ENCODE results near the gene AFAP1L2.

Gene AFAP1L2

DNA sequence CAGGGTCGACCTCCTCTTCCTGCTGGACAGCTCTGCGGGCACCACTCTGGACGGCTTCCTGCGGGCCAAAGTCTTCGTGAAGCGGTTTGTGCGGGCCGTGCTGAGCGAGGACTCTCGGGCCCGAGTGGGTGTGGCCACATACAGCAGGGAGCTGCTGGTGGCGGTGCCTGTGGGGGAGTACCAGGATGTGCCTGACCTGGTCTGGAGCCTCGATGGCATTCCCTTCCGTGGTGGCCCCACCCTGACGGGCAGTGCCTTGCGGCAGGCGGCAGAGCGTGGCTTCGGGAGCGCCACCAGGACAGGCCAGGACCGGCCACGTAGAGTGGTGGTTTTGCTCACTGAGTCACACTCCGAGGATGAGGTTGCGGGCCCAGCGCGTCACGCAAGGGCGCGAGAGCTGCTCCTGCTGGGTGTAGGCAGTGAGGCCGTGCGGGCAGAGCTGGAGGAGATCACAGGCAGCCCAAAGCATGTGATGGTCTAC is 118.3 kb downstream of the AFAP1L2 start:
- FAIRE-seq: no peak

DNA sequence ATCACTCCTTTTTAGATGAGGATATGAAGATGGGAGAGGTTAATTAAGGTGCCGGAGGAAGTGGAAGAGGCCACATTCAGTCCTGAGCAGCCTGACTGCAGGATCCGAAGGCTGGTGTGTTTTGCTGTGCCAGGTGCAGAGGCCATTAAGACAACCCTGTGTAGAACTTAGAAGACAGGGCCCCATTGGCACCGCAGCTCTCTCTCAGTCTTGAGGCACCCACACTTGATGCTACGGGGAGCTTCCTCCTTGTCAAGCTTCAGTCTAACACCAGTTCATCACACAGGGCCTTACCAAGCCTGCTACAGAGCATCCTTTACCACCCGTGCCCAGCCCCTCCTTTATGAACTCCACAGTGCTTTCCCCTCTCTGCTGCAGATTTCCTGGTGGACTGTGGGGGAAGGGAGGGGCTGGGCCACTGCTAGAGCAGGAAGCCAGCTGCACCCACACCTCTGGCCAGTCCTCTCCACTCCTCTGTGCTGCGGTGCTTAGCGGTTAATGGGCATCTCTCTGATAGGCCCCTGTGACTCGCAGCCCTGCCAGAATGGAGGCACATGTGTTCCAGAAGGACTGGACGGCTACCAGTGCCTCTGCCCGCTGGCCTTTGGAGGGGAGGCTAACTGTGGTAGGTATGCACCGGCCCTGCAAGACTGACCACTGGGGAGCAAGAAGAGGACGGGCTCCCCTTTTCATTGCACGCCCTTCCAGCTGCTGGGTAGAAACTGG is 119.8 kb downstream of the AFAP1L2 start:
- no peak for FAIRE-seq

DNA sequence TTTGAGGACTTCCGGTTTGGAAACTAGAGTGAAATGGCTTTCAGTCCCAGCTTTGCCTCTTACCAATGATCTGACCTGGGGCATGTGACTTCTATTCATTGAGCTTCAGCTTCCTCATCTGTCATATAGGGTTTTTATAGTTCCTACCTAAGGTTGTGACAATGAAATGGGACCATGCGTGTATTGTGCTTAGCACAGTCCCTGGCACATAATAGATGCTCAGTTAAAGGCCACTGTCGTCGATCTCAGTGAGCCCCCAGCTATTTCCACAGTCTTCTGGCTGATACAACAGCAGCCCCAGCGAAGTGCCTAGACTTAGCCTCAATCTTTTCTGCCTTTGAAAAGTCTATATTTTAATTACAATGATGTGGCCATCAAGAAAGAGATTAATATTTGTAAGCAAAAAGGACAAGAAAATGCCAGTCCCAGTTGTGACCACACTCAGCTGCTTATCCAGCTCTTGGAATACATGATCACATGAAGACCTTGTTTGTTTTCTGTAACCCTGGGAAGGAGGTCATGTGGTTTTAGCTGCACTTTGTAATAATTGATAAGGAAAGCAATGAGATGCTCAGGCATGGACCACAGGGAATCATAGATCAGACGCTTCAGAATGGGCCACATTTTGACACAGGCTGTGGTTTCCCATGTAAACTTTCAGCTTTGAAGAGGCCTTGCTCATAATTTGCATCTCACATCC is 120.6 kb downstream of the AFAP1L2 start:
- FAIRE-seq: no peak

DNA sequence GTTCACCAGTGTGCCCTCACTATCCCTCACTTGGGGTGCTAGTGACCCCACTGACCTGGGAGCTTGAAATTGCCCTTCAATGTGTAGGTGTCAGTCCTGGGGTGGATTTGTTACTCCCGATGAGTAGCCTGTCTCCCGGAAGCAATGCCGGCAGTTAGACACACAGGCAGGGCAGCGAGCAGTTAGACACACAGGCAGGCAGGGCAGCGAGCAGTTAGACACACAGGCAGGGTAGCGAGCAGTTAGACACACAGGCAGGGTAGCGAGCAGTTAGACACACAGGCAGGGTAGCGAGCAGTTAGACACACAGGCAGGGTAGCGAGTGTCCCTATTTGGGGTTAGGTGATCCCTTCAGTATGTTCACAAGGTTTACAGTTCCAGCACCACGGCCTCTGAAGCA is 121.2 kb downstream of the AFAP1L2 start:
- no peak for FAIRE-seq

DNA sequence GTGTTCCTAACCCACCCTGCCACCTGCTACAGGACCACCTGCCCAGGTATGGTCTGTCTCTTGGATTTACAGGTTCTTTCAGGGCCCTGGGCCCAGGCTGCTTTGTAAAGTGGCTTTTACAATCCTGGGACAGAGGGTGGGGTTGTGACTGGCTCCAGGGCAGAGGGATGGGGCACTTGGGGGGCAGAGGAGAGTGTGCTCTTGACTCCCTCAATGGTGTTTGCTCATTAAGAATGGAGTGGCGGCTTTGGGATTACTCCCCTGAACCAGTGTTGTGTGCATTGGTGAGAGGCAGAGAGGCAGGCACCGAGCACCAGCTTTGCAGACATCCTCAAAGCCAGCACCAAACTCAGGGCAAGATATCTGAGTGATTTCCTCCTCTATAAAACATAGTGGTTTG is 121.8 kb downstream of the AFAP1L2 start:
- FAIRE-seq: no peak

DNA sequence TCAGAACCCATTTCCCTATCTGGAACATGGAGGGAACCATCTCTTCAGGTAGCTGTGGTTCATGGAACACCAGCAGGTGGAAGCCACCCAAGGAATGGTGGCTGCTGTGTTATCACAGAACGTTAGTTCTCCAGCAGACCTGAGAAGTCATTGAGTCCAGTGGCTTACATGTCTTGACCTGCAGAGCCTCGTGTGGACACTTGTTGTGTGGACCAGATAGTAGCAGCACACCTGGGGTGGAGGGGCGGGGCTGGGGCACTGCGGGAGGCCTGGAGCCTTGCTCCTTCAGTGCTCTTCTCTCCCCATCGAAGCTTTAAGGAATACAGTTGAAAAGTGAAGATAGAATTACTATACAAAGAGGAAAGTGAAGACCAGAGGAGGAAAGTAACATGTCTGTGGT is 122.8 kb downstream of the AFAP1L2 start:
- no peak for FAIRE-seq

DNA sequence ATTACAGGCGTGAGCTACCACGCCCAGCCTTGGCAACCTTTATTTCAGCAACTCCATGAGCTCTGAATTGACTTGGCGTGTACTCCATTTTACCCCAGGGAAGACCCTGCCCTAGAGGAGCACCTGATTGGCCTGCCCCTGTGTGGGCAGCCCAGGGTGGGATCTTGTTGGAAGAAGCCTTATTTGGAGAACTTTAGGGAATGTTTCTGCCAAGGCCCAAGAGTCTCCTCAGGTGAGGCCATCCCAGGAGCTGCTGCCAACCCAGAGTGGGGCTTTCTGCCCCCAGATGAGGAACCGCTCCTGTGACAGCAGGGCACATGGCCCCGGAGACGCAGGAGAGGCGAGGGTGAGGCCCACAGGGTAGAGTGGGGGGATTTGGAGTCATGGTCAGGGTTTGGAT is 123.3 kb downstream of the AFAP1L2 start:
- no peak for FAIRE-seq

DNA sequence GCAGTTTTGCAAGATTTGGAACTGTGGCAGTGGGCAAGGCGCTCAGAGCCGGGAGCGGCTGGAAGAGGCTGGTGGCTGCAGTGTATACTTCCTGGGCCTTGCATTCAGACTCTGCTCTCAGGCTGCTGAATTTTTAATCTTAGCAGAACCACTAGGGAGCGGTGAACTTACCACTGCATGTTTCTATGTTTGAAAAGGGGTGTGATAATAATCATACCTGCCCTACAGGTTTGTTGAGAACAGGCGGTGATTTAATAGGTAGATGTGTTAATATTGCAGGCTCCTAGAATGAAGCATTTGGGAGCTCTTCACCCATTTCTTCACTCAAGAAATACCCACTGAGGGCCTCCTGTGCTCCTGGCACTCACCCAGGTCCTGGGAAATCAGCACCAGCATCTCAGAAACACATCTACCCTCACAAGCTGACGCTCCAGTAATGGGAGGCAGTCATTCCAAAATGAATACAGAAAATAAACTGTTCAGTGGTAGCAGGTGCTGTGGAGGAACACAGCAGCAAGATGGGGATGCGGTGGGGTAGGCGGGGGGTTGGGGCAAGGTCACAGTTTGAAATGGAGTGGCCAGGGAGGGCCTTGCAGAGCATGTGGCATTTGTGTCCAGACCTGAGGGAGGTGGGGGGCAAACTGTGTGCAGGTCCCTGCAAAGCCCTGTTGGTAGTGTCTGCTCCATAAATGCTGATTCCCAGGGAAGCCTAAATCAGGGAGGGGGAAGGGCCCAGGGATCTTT is 124.2 kb downstream of the AFAP1L2 start:
- FAIRE-seq: no peak

DNA sequence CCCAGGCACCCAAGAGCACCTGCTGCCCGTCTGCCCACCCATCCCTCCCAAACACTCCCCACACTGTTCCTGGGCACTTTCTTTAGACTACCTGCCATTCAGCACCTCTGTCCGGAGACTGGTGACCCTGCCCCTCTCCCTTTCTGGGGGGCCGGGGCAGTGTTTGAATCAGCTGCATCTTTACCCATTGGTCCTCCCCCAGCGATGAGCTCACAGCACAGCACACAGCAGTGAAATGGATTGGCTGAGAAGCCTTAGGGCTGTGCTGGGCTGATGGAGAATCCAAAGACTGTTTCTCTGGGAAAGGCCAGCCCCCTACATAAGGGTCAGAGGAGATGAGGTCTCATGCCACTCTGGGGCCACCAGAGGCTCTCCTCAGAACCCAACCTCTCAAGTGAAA is 125.0 kb downstream of the AFAP1L2 start:
- no peak for FAIRE-seq

DNA sequence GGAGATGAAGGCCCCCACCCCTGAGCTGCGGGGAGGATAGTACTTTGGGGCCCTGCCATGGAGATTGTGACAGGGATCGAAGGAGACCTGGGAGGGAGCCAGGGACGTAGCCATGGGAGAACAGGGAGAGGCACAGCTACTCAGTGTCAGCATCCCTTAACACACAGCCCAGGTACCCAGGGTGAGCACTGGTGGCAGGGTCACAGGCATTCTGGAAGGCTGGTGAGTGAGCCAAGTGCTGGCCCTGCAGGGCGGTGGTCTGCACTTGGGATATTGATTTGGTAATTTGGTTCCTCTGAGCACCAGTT is 125.5 kb downstream of the AFAP1L2 start:
- no peak for FAIRE-seq

DNA sequence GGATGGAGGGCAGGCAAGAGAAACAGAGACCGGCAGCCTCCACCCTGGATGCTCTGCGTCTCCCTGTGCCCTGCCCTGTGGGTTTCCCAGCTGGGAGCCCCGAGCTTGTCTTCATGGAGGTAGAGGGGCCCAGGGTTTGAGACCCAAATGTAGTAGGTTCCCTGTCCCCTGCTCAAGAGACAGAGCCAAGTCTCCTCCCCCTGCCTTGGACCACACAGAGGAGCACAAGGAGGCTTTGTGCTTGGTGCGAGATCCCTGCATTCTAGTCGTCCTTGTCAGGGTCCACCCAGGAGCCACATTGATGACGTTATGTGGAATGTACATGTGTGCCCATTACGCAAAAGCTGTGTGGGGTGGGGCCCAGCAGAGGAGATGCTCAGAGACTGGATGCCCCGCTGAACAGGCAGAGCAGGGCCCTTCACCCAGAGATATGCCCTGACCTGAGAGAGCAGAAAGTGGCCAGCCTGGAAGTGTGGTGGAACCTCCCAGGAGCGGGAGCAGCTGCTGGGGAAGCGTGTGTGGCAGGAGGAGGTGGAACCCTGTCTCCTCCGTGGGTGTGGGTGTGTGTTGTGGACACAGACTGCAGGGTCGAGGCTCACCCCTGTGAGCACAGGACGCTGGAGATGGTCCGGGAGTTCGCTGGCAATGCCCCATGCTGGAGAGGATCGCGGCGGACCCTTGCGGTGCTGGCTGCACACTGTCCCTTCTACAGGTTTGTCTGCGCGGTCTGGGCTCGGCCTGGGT is 126.0 kb downstream of the AFAP1L2 start:
- no peak for FAIRE-seq

DNA sequence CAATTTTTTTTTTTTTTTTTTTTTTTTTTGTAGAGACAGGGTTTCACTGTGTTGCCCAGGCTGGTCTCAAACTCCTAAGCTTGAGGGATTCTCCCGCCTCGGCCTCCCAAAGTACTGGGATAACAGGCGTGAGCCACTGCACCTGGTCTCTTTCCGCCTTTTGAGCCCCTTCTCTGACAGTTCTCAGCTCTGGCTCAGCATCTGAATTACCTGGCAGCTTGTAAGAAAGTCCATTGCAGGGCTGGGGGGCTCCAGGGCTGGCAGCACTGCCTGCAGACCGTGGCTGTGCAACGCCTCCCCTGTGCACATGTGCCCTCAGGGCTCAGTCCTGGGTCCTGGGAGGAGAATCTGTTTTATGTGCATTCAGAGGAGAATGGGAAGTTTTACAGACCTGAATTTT is 127.6 kb downstream of the AFAP1L2 start:
- FAIRE-seq: no peak

DNA sequence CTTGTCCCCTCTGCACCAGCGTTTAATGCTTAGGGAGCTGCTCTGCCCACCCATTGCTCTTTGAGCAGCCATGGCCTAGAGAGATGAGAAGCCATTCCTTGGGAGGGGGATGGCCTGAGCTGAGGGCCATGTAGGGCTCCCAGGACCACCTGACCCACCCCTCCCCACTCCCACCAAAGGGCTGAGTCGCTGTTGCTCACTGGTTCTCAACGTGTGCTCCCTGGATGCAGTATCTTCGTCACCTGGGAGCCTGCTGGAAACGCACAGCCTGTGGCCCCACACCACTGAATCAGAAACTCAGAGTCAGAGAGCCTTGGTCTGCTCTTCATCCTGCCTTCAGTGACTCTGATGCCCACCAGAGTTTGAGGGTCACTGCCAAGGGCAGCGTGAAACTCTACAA is 128.2 kb downstream of the AFAP1L2 start:
- no peak for FAIRE-seq

DNA sequence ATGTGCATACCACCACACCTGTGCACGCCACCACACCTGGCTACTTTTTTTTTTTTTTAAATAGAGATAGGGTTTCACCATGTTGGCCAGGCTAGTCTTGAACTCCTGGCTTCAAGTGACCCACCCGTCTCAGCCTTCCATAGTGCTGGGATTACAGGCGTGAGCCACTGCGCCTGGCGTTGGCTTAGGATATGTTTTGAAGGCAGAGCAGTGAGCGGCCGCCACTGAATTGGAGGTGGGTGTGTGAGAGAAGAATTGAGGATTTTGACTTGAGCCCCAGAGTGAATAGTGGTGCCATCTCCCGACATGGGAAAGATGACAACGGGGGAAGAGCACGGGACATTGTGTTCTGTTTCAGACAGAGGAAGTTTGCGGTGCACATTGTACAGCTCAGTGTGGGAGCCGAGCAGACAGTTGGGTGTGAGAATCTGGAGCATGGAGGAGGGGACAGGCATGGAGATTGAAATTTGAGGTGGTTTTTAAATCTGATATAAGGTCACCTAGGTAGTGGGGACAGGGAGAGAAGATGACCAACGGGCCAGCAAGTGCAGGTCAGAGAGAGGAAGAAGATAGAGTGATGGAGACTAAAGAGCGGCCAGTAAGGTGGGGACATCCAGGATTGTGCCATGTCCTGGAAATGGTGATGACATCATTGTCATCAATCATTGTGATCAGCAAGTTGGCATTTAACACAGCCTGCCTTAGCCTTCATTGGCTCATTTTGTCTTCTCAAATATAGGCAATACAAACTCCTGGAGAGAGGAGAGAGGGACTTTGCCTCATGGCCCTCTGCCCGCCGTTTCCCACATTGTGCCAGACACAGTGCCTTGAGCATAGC is 129.5 kb downstream of the AFAP1L2 start:
- FAIRE-seq: no peak

DNA sequence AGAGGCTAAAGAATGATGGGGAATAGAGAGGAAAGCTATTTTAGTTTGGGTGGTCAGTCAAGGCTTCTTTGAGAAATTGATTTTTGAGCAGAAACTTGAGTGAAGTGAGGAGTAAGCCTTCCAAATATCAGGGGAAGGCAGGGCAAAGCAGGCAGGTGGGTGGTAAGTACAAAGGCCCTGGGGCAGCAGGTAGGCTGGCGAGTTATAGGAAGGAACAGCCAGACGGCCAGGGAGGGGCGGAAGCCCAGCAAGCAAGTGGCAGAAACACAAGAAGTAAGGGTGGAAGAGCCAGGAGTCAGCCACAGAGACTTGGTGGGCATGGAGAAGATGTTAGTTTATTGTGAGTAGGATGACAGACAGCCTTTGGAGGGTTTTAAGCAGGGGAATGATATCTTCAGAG is 130.4 kb downstream of the AFAP1L2 start:
- FAIRE-seq: no peak

DNA sequence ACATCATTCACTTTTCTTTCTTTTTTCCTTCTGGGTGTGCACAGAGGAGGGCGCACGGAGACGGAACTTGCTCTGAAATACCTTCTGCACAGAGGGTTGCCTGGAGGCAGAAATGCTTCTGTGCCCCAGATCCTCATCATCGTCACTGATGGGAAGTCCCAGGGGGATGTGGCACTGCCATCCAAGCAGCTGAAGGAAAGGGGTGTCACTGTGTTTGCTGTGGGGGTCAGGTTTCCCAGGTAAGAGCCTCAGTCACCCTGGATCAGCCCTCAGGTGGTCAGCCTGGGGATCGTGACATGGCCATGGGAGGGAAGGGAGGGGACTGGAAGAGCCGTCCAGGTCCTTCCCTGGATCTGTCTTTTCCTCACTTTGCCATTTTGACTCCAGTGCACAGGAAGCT is 131.6 kb downstream of the AFAP1L2 start:
- FAIRE-seq: no peak

DNA sequence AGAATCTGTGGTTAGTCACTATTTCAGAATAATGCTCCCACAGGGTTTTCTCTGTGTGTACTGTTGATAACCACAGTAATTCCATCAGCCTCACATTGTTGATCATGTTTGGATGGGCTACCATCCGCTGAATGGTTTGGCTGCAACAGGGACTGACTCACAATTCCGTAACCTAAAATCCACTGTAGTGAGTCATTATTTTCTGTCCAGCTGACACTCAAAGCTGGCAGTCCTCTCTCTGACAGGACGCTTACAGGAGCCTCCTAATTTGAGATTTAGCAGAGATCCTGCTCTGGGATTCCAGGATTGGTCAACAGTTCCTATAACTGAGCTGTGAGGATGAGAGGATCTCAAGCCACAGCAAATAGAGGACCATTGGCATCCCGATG is 132.5 kb downstream of the AFAP1L2 start:
- FAIRE-seq: no peak

DNA sequence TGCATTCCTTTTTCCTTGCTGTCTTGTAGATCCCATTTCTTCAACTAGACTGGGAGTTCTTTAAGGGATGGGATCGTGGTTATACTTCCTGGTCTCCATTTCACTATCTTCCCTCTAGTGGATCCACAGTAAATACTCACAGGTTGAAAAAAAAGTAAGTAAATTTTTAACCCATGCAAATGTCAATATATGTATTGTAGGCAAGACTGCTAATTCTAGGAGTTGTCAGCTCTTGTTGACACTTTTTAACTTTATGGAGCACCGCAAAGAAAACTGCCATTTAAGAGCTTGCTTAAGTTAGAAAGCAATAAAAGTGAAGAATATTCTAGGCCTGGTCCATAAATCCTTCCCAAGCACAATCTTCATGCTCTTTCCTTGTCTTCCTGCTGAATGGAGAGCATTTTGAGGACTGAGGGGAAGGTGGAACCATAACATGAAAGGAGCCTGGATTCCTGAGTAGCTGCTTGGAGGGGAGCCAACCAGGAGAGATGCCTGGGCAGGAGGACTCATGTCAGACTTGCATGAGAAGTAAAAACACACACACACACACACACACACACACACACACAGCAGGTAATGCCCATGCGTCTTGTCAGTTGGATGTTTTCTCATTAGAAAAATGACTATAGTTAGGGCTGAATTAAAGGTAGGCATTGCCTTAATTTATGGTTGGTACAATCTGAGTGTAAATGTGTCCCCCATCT is 133.1 kb downstream of the AFAP1L2 start:
- FAIRE-seq: no peak

DNA sequence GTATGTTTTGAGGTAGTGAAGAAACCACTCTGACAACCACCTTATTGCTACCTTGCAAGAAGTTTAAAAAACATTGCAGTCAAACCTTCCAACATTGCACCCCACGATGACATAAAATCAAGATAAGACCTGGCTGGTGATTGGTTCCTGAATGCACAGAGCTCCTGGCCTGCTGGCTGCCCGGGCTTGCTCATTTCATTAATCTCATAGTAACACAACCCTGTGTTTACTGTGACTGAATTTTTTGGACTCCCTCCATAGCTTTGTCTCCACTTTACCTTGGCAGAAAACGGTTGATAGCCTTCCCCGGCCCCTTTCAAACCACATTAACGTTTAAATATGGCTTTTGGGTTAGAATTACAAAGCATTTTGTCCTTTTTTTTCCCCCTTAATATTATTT is 137.8 kb downstream of the AFAP1L2 start:
- no peak for FAIRE-seq

DNA sequence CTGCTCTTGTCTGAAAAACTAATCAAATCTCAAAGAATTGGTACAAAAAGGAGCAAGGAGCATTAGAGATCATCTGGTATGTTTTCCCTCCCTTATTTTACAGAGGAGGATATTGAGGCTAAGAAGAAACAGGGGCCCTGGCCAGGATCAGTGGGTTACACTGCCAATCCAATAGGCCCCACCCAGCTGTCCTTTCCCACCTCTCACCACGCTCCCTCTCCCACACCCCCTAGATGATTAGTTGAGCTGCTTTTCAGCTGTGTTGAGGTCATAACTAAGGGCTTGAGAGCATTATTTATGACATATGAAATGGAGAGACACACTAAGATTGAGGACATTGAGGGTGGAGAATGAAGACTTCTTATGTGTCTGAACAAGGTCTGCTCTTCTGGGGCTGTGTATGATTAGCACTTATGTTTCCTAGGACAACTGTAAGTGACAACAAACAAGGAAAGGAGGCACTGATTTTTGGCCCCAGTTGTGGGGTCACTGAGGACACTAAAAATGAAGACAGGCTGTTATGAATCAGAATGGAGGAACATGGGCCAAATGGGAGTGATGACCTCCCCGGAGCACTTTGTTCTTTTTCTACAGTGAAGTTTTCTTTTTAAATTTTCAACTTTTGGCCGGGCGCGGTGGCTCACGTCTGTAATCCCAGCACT is 138.8 kb downstream of the AFAP1L2 start:
- FAIRE-seq: no peak

DNA sequence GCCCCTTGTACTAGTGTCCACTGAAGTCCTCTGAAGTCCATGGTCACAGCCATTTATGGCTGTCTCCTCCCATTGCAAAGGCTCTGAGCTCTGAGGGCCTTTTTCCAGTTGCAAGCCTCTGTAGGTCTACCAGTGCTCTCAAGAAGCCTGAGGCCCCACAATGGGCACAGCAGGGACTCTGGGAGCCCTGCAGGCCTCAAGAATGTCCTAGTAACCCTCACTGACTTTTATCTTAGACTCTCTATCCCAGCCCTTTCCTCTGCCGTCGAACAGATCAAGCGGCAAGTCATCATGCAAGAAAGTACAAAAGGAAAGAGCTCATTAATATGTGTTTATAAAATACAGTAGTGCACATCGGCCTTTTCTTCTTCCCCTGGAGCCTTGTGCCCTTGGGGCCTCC is 141.8 kb downstream of the AFAP1L2 start:
- FAIRE-seq: no peak

Measured in endometrium (tissue), 2 donors.